NCI-H2029 treated with DMSO at 0.1 percent for 48 hours (cell line): ENCODE data around the gene C22orf39.
A peak's percentile ranks its signal among the peaks of the same experiment; 100 is the strongest.

ENCODE experiments used
- DNase-seq: peaks from one replicate; lab custom pipeline; 2025; lab: John Stamatoyannopoulos, UW

The C22orf39 gene

GRCh38 chr22:19429950-19430889 lies 17.3 kb downstream of the C22orf39 start:
- DNase-seq, result no peak

- DNase-seq, result no peak
Measured at GRCh38 chr22:19424186-19424500, 23.4 kb downstream of the C22orf39 start.

GRCh38 chr22:19422440-19423301 lies 24.8 kb downstream of the C22orf39 start:
- DNase-seq, result no peak

- no peak for DNase-seq
Measured at GRCh38 chr22:19420321-19420720, 27.2 kb downstream of the C22orf39 start.

- DNase-seq, result no peak
Measured at GRCh38 chr22:19419464-19420178, 27.9 kb downstream of the C22orf39 start.

- DNase-seq, result no peak
Measured at GRCh38 chr22:19419086-19419463, 28.4 kb downstream of the C22orf39 start.

- DNase-seq, result no peak
Measured at GRCh38 chr22:19412923-19413322, 34.6 kb downstream of the C22orf39 start.

GRCh38 chr22:19412478-19412877 lies 35.0 kb downstream of the C22orf39 start:
- no peak for DNase-seq

GRCh38 chr22:19411690-19412045 lies 35.8 kb downstream of the C22orf39 start:
- DNase-seq, result no peak

GRCh38 chr22:19410941-19411689 lies 36.4 kb downstream of the C22orf39 start:
- peak; percentile 71 for DNase-seq

GRCh38 chr22:19407649-19408606 lies 39.6 kb downstream of the C22orf39 start:
- DNase-seq, result no peak

GRCh38 chr22:19406846-19407245 lies 40.7 kb downstream of the C22orf39 start:
- no peak for DNase-seq

GRCh38 chr22:19406281-19406811 lies 41.2 kb downstream of the C22orf39 start:
- DNase-seq, result no peak

GRCh38 chr22:19405652-19406051 lies 41.9 kb downstream of the C22orf39 start:
- DNase-seq, result no peak

- DNase-seq, result no peak
Measured at GRCh38 chr22:19405133-19405532, 42.4 kb downstream of the C22orf39 start.

GRCh38 chr22:19404676-19405075 lies 42.8 kb downstream of the C22orf39 start:
- no peak for DNase-seq

- DNase-seq, result no peak
Measured at GRCh38 chr22:19402642-19403191, 44.8 kb downstream of the C22orf39 start.

GRCh38 chr22:19401483-19401882 lies 46.0 kb downstream of the C22orf39 start:
- no peak for DNase-seq

GRCh38 chr22:19400881-19401280 lies 46.6 kb downstream of the C22orf39 start:
- no peak for DNase-seq

- no peak for DNase-seq
Measured at GRCh38 chr22:19398652-19399051, 48.9 kb downstream of the C22orf39 start.
